ENCODE measurements around the gene TCHP.

TCHP gene

GRCh38 chr12:109962398-109962797 is 62.3 kb downstream of the TCHP start:
- DNase-seq (ENCODE audit: low read depth) = no peak

- no peak for DNase-seq (ENCODE audit: low read depth)
These were observed 63.3 kb downstream of the TCHP start for GRCh38 chr12:109963330-109963729.

GRCh38 chr12:109963743-109964429 is 63.8 kb downstream of the TCHP start:
- DNase-seq (ENCODE audit: low read depth) = no peak

GRCh38 chr12:109966546-109966945 is 66.5 kb downstream of the TCHP start:
- DNase-seq (ENCODE audit: low read depth) = no peak

DNA sequence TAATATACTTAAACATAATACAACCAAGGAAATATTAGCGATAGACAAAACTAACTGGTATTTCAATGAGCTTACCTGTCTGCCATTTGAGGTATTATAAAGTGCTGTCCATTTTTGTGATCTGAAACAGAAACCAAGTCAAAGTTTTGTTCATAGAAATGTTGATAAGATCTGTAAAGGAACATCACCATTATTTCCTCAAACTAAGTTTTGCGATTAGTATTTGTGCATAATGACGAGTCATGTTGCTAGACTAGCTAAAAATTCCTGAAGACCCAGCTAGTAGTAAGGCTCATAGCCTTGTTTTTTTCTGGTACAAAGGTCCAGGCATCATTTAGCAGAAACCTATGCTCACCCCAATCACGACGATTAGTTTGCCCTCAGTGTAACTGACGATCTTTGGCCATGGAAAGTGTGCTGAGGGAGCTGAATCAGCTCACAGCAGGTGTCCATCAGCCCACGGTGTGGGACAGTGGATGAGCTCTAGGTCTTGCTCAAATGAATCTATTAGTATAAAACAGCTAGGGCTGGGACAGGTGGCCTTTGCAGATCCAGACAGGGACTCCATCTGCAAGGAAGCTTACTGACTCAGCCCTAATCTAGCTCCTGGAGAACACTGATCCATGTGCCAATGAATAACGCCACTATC is 67.4 kb downstream of the TCHP start:
- no peak for DNase-seq (ENCODE audit: low read depth)
